GM21576 (cell line): ENCODE measurements around the gene NLGN4Y.
"Not testable (repeated sequence)": the region's sequence is repeated elsewhere in the genome, so short reads cannot be mapped to it uniquely, and the experiment has no call there.

ENCODE experiments used
- ATAC-seq: cut with Tn5 transposase; IDR thresholded peaks from one replicate; pipeline ENCODE4 v1.9.1; 2021; ENCODE audit warnings: mild to moderate bottlenecking, moderate library complexity; ENCODE audit not compliant: unreplicated experiment

NLGN4Y gene

DNA sequence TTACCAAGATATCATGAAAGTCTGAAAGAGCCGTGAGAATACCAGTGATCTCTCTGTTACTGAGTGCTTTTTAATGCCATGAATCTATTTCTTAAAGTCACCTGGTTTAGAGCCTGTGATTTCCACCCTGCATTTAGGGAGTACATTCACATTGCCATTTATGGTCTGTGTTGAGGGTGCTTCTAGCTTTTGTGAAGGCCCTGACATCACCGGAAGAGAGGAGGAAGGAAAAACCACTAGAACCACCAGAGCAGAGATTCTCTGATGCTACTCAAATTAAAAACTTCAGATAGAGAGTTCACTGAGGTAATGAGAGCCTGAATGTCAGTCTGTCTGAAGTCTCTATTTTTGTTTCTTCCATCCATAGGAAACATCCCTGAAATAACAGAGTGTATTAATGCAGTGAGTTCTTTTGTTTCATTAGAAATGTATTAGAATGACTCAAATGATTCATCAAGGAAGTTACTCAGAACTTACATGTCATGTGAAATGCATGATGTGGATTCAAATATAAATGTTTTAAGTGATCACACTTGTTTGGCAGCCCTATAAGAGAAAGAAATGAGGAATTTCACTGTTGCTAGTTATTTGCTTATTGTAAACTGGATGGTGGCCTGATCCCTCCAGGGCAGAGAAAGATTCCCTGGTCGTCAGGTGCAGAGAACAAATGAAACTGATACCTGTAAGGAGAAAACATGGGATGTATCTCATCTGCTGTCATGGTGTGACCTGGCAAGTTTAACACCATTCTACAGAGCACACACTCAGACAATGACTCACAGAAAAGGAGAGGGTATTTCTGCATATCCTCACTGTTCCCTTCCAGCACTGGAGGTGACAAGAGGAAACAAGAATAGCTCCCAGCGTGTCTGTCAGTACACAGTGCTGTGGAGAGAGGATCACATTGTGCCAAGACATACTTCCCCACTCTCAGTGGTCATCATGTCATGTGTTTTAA lies 310.1 kb downstream of the NLGN4Y start:
- no peak for ATAC-seq

DNA sequence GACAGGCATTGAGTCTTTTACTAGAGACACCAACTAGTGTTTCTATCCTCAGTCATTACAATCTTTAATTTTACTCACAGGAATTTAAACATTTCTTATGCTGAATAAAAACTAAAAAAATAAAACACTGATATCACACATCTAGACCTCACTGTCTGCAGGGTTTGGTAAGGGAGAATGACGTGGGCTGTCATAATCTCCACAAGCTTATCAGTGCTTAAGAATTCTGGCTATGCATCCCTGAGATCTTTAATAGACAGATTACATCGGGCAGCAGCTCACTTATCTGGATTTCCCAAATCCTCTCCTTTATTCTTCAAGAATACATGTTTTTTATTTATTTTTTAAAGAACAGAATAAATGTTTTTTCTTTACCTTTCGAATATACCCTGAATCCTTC lies 313.1 kb downstream of the NLGN4Y start:
- ATAC-seq = no peak

DNA sequence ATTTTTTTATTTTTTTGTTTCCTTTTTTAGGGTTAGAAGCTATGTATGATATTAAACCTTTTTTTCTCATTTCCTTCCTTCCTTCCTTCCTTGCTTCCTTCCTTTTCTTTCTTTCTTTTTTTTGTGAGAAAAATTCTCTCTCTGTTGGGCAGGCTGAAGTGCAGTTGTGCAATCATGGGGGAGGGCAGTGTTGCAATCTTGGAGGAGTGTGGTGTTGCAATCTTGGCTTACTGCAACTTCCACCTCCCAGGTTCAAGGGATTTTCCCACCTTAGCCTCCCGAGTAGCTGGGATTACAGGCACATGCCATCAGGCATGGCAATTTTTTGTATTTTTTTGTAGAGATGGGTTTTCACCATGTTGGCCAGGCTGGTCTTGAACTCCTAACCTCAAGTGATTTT lies 326.4 kb downstream of the NLGN4Y start:
- no peak for ATAC-seq

GRCh38 chrY:14860448-14860847 lies 336.1 kb downstream of the NLGN4Y start:
- ATAC-seq = no peak

GRCh38 chrY:14861033-14861432 lies 336.7 kb downstream of the NLGN4Y start:
- not testable (repeated sequence) for ATAC-seq

- ATAC-seq = no peak
These were observed 347.6 kb downstream of the NLGN4Y start for GRCh38 chrY:14871971-14872370.
